HG03460 (cell line): Measurements from ENCODE around the gene BORA.
A peak's percentile ranks its signal among the peaks of the same experiment; 100 is the strongest.
"Not testable (repeated sequence)": the region's sequence is repeated elsewhere in the genome, so short reads cannot be mapped to it uniquely, and the experiment has no call there.

Source experiments
- ATAC-seq: cut with Tn5 transposase; IDR thresholded peaks from one replicate; pipeline ENCODE4 v1.9.1; 2021; ENCODE audit not compliant: unreplicated experiment

Gene BORA

DNA sequence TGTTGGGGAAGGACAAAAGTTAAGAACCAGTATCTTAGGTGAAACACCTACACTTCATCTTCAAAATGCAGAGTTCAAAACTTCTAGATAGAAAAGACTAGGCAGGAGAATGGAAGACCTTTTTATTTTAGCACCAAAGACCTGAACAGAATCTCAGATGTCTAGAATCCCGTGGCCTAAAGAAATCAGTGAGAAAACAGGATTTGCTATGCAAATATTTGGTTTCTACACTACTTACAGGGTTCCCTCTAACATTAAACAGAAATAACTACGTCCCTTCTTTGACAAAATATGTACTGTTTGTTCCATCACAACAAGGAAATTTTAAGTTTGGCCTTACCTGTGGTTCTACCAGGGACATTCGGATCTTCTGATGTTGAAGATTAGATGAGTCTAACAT, 32.5 kb downstream of the BORA start:
- ATAC-seq = no peak

DNA sequence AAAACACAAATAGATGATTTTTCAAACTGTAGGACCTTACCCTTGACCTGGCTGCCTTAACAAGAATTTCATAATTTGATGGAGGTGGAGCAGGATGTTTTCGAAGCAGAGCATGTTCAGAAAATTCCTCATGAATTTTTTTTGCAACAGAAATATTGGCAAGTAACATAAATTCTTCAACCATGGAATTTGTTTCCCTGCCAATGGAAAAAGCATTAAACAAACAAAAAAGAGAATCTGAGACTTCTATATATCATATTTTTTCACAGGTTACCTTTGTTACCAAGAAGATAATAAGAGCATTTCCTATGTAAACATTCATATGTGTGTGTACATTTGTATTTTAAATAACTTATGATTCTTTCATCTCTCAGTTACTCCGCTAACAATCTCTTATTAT, 35.7 kb downstream of the BORA start:
- no peak for ATAC-seq

DNA sequence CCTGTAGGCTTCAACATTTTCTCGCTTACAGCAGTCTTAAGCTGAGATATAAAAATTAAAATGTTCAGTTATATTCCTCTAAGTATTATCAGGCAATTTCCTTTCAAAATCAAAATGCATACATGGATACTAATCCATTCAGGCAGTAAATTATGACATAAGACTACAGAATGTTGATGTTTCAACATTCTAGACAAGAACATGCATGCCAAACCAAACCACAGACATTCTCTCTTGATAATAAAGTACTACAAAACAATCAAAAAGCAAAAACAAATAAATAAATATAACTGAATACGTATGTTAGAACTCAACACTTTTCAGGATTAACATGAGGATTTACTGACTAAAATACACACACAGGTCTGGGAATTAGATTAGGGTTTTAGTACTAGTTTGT, 46.3 kb downstream of the BORA start:
- no peak for ATAC-seq

DNA sequence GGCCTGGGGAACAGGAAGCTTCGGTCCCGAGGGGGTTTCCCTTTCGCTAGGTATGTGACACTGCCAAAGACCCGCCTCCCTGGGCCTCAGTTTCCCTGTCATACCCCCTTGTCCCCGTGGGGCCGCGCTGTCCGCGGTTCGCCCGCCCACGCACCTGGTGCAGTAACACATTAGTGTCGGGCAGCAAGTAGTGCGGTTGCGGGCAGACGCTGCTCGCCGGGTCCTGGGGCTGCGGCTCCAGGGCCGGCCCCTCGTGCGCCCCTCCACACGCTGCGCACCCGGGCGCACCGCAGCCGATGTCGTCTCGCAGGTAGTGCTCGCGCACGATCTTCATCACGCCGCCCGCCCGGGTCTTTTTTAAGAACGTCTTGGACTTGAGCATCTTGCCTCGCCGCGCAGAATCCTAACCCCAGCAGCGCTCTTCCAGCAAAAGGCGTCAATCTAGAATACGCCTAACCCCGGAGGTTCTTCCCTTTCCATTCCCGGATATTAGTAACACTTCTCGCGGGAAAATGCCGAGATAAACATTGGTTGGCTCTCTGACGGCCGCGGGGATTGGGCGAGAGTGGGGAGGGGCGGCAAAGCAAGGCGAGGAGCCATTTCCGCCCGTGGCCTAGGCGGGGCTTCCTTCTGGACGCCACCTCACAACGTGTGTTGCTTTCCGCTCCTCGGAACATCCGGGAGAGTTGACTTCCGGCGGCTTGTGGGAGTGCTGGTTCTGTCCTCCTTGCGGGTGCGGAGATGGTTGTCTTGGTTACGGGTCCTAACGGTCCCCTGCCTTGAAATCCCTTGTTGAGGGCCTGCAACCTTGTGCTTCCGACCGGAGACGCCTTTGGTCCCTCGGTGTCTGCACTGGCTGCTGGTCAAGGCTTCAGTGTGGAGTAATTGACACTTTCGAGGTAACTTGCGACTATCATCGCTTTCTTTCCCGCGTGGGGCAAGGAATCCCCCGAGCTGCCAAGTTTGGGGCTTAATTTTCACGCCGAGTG, 54.0 kb downstream of the BORA start, which contains the start of the genes DIS3 and PIBF1:
DIS3 (minus strand) TSS at position 450 of the 989 bp plus-strand sequence; CDS start at position 382, 68 bp downstream.
PIBF1 (plus strand) TSS at position 683 of the 989 bp plus-strand sequence. CDS start 1,337 bp downstream, outside the sequence.
- peak; percentile 97 for ATAC-seq

DNA sequence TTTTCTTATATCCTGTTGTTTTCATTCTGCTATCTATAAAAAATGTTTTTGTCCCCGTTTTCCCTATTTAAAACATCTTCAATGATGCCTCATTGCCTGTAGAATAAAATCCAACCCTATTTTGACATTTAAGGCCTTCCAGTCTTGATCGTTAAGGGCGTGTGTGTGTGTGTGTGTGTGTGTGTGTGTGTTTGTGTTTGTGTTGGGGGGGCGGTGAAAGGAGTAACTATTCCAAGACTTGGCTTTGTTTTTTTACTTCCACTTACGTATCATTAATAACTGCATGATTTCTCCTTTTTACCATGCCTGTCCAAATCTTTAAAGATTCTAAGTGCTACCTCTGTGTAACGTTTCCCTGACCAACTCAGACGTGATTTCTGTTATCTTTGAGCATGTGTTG, 55.0 kb downstream of the BORA start:
- ATAC-seq = no peak

DNA sequence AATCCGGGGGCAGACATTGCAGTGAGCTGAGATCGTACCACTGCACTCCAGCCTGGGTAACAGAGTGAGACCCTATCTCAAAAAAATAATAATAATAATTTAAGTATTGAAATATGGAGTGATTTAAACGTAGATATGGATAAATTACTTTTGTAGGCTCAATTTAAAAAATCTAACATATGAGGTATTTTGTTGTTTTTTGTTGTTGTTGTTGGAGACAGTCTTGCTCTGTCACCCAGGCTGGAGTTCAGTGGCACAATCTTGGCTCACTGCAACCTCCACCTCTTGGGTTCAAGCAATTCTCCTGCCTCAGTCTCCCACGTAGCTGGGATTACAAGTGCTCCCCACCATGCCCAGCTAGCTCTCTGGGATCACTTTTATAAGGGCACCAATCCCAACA, 57.0 kb downstream of the BORA start:
- not testable (repeated sequence) for ATAC-seq

DNA sequence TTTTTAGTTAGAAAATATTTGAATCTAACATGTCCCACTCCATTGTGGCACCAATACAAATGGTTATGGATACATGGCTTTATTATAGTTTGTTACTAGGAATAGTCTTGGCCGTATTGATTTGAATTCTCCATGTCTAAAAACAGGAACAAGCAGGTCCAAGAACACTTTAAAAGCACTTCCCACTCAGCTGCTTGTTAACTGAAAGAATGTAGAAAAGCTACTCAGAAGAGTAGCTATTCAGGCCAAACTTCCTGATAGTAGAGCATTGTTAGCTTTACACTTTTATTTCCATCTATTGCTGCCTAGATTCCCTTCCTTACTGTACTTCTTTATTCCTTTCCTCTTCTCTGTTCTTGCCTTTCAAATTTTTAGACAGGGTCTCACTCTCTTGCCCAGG, 61.1 kb downstream of the BORA start:
- ATAC-seq = no peak

DNA sequence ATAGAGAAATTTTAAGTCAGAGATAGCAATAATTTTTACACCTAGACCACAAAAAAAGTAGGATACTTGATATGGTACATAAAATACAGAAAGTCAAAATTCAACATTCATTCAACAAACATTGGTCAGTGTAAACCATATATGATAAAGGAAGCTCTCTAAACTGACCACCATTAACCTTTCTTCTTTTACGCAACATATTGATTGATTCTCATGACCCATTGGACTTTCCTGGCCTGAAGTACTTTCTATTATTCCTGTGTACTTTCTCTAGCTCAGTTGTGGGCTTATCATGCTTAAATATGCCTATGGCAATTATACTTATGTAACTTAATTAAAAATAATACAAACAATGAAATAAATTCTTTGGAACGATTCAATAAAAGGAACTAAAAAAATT, 64.9 kb downstream of the BORA start:
- no peak for ATAC-seq

DNA sequence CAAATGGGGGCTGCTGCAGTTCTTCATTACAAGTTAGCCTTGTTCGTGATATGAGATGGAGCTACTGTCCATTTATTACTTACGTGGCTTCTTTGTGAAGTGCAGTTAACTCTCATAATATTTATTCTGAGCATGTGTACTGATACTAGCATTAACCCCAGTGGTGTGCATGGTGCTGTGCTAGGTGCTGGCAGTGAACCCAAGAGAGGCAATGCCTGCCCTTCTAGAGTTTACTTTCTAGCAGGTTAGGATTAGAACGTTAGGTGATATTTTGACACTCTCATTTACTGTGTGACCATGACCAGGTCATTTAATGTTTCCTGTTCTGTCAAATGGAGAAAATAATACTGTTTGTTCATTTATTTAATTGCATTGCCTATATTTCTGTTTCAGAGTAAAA, 71.1 kb downstream of the BORA start:
- no peak for ATAC-seq

DNA sequence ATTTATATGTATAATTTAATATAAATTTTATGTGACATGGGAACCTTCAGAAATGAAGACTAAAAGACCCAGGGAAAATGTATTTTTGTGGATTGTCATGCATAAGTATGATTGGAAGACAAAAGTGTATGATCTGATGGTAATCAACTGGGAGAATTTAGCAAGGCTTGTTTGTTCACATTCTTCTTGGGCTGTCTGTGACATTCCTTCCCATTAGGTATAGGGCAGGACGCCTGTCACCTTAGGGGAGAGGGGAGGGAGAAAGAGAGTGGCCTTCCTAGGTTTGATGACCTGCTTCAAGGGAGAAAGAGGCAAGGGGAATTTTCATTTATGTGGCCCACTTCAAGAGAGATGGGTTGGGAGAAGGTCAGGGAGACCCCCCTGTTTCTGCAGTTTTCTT, 76.6 kb downstream of the BORA start:
- no peak for ATAC-seq
